K562 (cell line): ENCODE measurements around the gene LIG3. TPM values are rescaled to one million over a fixed set of nuclear protein-coding genes. Genes with fewer than 3 reads are reported as not detected.
A peak's percentile ranks its signal among the peaks of the same experiment; 100 is the strongest.

Experiments
- ATAC-seq: fragments of 200-7000 bp; cut with Tn5 transposase; 3 replicates; pipeline ENCODE4 v1.9.1; 2020; ENCODE audit warnings: moderate library complexity
- BruUV-seq: library from RNA; stranded (reverse); fragments of 400-500 nt; replicated peaks from 2 replicates; lab custom pipeline; 2021; lab: Mats Ljungman, UMichigan
- CTCF ChIA-PET: fragments of 300-600 bp; formaldehyde crosslinking; extraction: SDS; loops from one replicate; lab custom pipeline; 2021; ENCODE audit warnings: low intra/inter-chr PET ratio; lab: Yijun Ruan, JAX
- POLR2A ChIA-PET: fragments of 300-600, 350-650 bp; sonication (Branson Sonifier 250); formaldehyde crosslinking; extraction: SDS; loops from one replicate; lab custom pipeline; 2021; ENCODE audit warnings: antibody characterized with exemption, inconsistent platforms; lab: Yijun Ruan, JAX
- DNase-seq, 4 experiments: peaks; one replicate each; pipeline versions ENCODE4 v3.0.0 to v3.0.0-alpha.2; 2011 to 2018; ENCODE audit warnings: low spot score in 3 of 4, mixed read lengths in 3 of 4; ENCODE audit errors: extremely low read depth in 1 of 4
- FAIRE-seq: peaks from 2 replicates; lab custom pipeline; 2011; peaks lifted over from hg19 to GRCh38; lab: Jason Lieb, UNC
- H2AFZ ChIP-seq: 2 replicates; pipeline ENCODE4 v1.6.0; 2011; ENCODE audit warnings: low read depth, low read length, control low read depth, inconsistent platforms
- H3K27ac ChIP-seq: fragments of 200-600 bp; 3 replicates; pipeline ENCODE4 v1.8.0; 2011; ENCODE audit warnings: low read depth, mild to moderate bottlenecking, control low read depth, inconsistent platforms, low read length, moderate library complexity, mixed read lengths; ENCODE audit errors: extremely low read depth
- H3K27me3 ChIP-seq, 2 experiments: fragments of 300-600 bp in 1 of 2; 2 replicates in 1 of 2; 3 replicates in 1 of 2; pipeline versions ENCODE4 v1.6.0 to v1.8.0; 2011; ENCODE audit warnings: inconsistent platforms in 2 of 2, low read length in 2 of 2, mild to moderate bottlenecking in 1 of 2, mixed read lengths in 1 of 2, moderate library complexity in 1 of 2; ENCODE audit not compliant: control insufficient read depth in 2 of 2, insufficient read depth in 2 of 2
- H3K36me3 ChIP-seq: fragments of 300-600 bp; 3 replicates; pipeline ENCODE4 v1.8.0; 2011; ENCODE audit warnings: mild to moderate bottlenecking, low read length, inconsistent platforms; ENCODE audit not compliant: control insufficient read depth, insufficient read depth
- H3K4me1 ChIP-seq, 2 experiments: fragments of 200-600 bp in 1 of 2; replicated peaks in 1 of 2; 2 replicates in 1 of 2; 3 replicates in 1 of 2; pipeline versions ENCODE4 v1.5.1 to v1.8.0; 2011; ENCODE audit warnings: inconsistent platforms in 2 of 2, low read length in 2 of 2, mild to moderate bottlenecking in 1 of 2, mixed read lengths in 1 of 2, moderate library complexity in 1 of 2; ENCODE audit not compliant: control insufficient read depth in 2 of 2, insufficient read depth in 2 of 2
- H3K4me2 ChIP-seq: 2 replicates; pipeline ENCODE4 v1.6.1; 2011; ENCODE audit warnings: low read length, control low read depth, inconsistent platforms, mixed read lengths; ENCODE audit not compliant: insufficient read depth
- H3K4me3 ChIP-seq: fragments of 200-600 bp; sonication (generic), shearing (Covaris generic); 2 replicates; pipeline ENCODE4 v1.5.1; 2016; ENCODE audit warnings: control low read depth, inconsistent platforms
- H3K79me2 ChIP-seq: fragments of 200-600 bp; 3 replicates; pipeline ENCODE4 v1.8.0; 2011; ENCODE audit warnings: low read length, inconsistent platforms; ENCODE audit not compliant: control insufficient read depth, insufficient read depth
- H3K9ac ChIP-seq, 2 experiments: 2 replicates each; pipeline versions ENCODE4 v1.6.0 to v1.6.1; 2011; ENCODE audit warnings: low read depth in 2 of 2, low read length in 2 of 2, control low read depth in 1 of 2, inconsistent platforms in 1 of 2, mild to moderate bottlenecking in 1 of 2, mixed read lengths in 1 of 2; ENCODE audit not compliant: insufficient read depth in 1 of 2
- H3K9me1 ChIP-seq: one replicate; pipeline ENCODE4 v1.6.0; 2011; ENCODE audit warnings: inconsistent platforms, mild to moderate bottlenecking, low read length, moderate library complexity; ENCODE audit not compliant: control insufficient read depth, insufficient read depth
- H3K9me3 ChIP-seq: replicated peaks from 2 replicates; pipeline ENCODE4 v1.5.1; 2011; ENCODE audit warnings: low read depth, low read length, inconsistent platforms; ENCODE audit not compliant: control insufficient read depth, insufficient read depth
- H4K20me1 ChIP-seq: replicated peaks from 2 replicates; pipeline ENCODE4 v1.6.1; 2011; ENCODE audit warnings: low read length, inconsistent platforms, mixed read lengths; ENCODE audit not compliant: control insufficient read depth, insufficient read depth
- CBFB ChIP-seq: sonication (generic); formaldehyde crosslinking; IDR thresholded peaks from 2 replicates; pipeline ENCODE4 v1.4.0; 2020; ENCODE audit warnings: mild to moderate bottlenecking, missing genetic modification reagents
- CEBPG ChIP-seq, 3 experiments: fragments of 200-800 bp in 1 of 3; sonication (Bioruptor generic) in 1 of 3; sonication (generic) in 1 of 3; formaldehyde crosslinking in 1 of 3; IDR thresholded peaks in 2 of 3; conservative IDR thresholded peaks in 1 of 3; 2 replicates each; pipeline versions ENCODE4 v1.6.1 to v1.8.0; 2016 to 2022; ENCODE audit warnings: missing compliant biosample characterization in 2 of 3, missing genetic modification characterization in 2 of 3, mild to moderate bottlenecking in 1 of 3, missing genetic modification reagents in 1 of 3
- FOXK2 ChIP-seq, 2 experiments: fragments of 450-650 bp; IDR thresholded peaks in 1 of 2; conservative IDR thresholded peaks in 1 of 2; 2 replicates each; pipeline ENCODE4 v1.6.1; 2016; ENCODE audit warnings: low read depth in 2 of 2, mild to moderate bottlenecking in 1 of 2
- GABPB2 ChIP-seq: fragments of 250-450 bp; sonication (Bioruptor Pico); conservative IDR thresholded peaks from 2 replicates; pipeline ENCODE4 v1.5.1; 2021; ENCODE audit warnings: mild to moderate bottlenecking
- HBP1 ChIP-seq: fragments of 450-650 bp; formaldehyde crosslinking; IDR thresholded peaks from 2 replicates; pipeline ENCODE4 v1.4.0; 2022; ENCODE audit warnings: missing genetic modification characterization
- HDAC6 ChIP-seq: IDR thresholded peaks from 2 replicates; pipeline ENCODE4 v1.6.1; 2012; ENCODE audit warnings: low read depth, mild to moderate bottlenecking, control low read depth, inconsistent platforms, low read length, moderate library complexity
- HINFP ChIP-seq: fragments of 450-650 bp; conservative IDR thresholded peaks from 2 replicates; pipeline ENCODE4 v1.6.1; 2016; ENCODE audit warnings: missing genetic modification characterization, low read depth, mild to moderate bottlenecking, control low read depth, missing compliant biosample characterization
- ID3 ChIP-seq, 2 experiments: fragments of 250-450 bp in 1 of 2; fragments of 450-650 bp in 1 of 2; sonication (Bioruptor Pico) in 1 of 2; IDR thresholded peaks; 2 replicates each; pipeline versions ENCODE4 v1.6.1 to v1.8.0; 2016 to 2021; ENCODE audit warnings: mild to moderate bottlenecking in 2 of 2, moderate library complexity in 2 of 2, missing compliant biosample characterization in 1 of 2, missing genetic modification characterization in 1 of 2
- MED1 ChIP-seq: sonication (generic); formaldehyde crosslinking; IDR thresholded peaks from 2 replicates; pipeline ENCODE4 v1.8.1; 2023; ENCODE audit warnings: missing genetic modification reagents, borderline replicate concordance
- POLR3A ChIP-seq: IDR thresholded peaks from 2 replicates; pipeline ENCODE4 v1.6.1; 2011; ENCODE audit warnings: borderline replicate concordance, mild to moderate bottlenecking, moderate library complexity; ENCODE audit not compliant: insufficient read length, insufficient read depth; ENCODE audit errors: extremely low read depth
- POU5F1 ChIP-seq: fragments of 150-350 bp; IDR thresholded peaks from 2 replicates; pipeline ENCODE4 v1.6.1; 2014; ENCODE audit warnings: borderline replicate concordance, low read length, low read depth, mild to moderate bottlenecking; ENCODE audit not compliant: partially characterized antibody
- ZNF354B ChIP-seq: fragments of 250-450 bp; sonication (Bioruptor Pico); IDR thresholded peaks from 2 replicates; pipeline ENCODE4 v1.4.0; 2020
- ZNF436 ChIP-seq: fragments of 250-450, 450-650 bp; sonication (Bioruptor Pico); formaldehyde crosslinking; IDR thresholded peaks from 2 replicates; pipeline ENCODE4 v1.7.0; 2020; ENCODE audit warnings: mild to moderate bottlenecking
- ZSCAN29 ChIP-seq: fragments of 450-650 bp; IDR thresholded peaks from 2 replicates; pipeline ENCODE4 v1.6.1; 2017
- WGBS: fragments of 100-300 bp; shearing (Covaris generic); methylation state at CpG from one replicate; pipeline ENCODE4 v1.1.6; 2016; ENCODE audit warnings: low coverage, mixed read lengths; ENCODE audit not compliant: insufficient coverage; ENCODE audit errors: missing lambda C conversion rate; 5-methylcytosine and 5-hydroxymethylcytosine counted together
- in situ Hi-C: fragments of 300-500 bp; cut with MboI; formaldehyde crosslinking; loops from 4 replicates; pipeline ENCODE4 v1.15.0; 2018; ENCODE audit warnings: inconsistent platforms, mixed read lengths
- intact Hi-C: fragments of 100-400 bp; cut with micrococcal nuclease; formaldehyde crosslinking; loops from 2 replicates; pipeline ENCODE4 v1.14.2; 2022
- polyA plus RNA-seq, 8 experiments: library from polyadenylated mRNA; depleted of rRNA in 4 of 8; stranded (reverse) in 5 of 8; unstranded in 3 of 8; fragments of >200 nt; fragmentation: Nextera tagmentation in 2 of 8; fragmentation: Illumina TruSeq in 1 of 8; extraction: Ambion mirVana in 2 of 8; extraction: Trizol in 1 of 8; gene quantifications; 2 replicates each; pipeline versions ENCODE4 v1.2.1 to v1.2.3, GENCODE V29; 2011 to 2014; ENCODE audit warnings: inconsistent platforms in 1 of 8, missing spikeins in 1 of 8
- total RNA-seq, 7 experiments: library from RNA; depleted of rRNA in 6 of 7; stranded (reverse); fragments of >200 nt in 6 of 7; fragmentation: Illumina TruSeq in 2 of 7; extraction: Trizol in 2 of 7; gene quantifications; 2 replicates each; pipeline versions ENCODE4 v1.2.1 to v1.2.3, GENCODE V29; 2011 to 2021; ENCODE audit warnings: low replicate concordance in 1 of 7

LIG3 gene
- total and polyA plus RNA-seq, 9 of the 15 experiments (the other 6 are each of a cell fraction or from before 2014, with no cell fraction given) = 7.6 to 75.0 (median 43.0) TPM

GRCh38 chr17:34987232-34987631 lies 6.9 kb downstream of the LIG3 start (continued):
- TF ChIP-seq HBP1 (no peak), POU5F1 (no peak), MED1 (CRISPR knock-in tag) (no peak), ZSCAN29 (no peak), ZNF436 (no peak), ZNF354B (CRISPR knock-in tag) (no peak), HDAC6 (no peak), HINFP (tag) (no peak)

GRCh38 chr17:34988644-34989043 lies 8.3 kb downstream of the LIG3 start:
- in situ Hi-C loops = no loop called here
- TF ChIP-seq GABPB2 (CRISPR knock-in tag) (no peak), FOXK2 (conservative IDR thresholded peaks at IDR 0.05 in 1 of 2, IDR thresholded peaks at IDR 0.05 in 1 of 2; ENCODE audit: low read depth in 2 of 2) (no peak), CEBPG (CRISPR knock-in tag; IDR thresholded peaks at IDR 0.05) (no peak), CEBPG (tag; conservative IDR thresholded peaks at IDR 0.05 in 1 of 2, IDR thresholded peaks at IDR 0.05 in 1 of 2) (no peak), CBFB (CRISPR knock-in tag) (no peak), POLR3A (no peak), ID3 (CRISPR knock-in tag; IDR thresholded peaks at IDR 0.05) (no peak), ID3 (tag; IDR thresholded peaks at IDR 0.05) (no peak)

More at GRCh38 chr17:34988644-34989043, 8.3 kb downstream of the LIG3 start:
- Histone ChIP-seq H3K36me3 (peaks cover 90% of the 10 kb centered on the region), H3K9me3 (no peaks in the 10 kb centered on the region), H3K4me1 (peaks cover 8 to 19% of the 10 kb centered on the region in 2 experiments; a peak in 4 of 5 replicates), H3K4me3 (no peak overlapping the region), H4K20me1 (no peaks in the 10 kb centered on the region), H3K27me3 (no peaks in the 10 kb centered on the region), H3K27ac (peak overlapping the region; percentile 51), H3K4me2 (peak overlapping the region; percentile 19; the same call in 1 of the 2 replicates), H2AFZ (no peak overlapping the region), H3K79me2 (peaks cover 28% of the 10 kb centered on the region), H3K9me1 (no peaks in the 10 kb centered on the region), H3K9ac (no peak overlapping the region; a peak in 1 of 4 replicates)
- 3% methylated on average over 2 of the region's 2 CpGs for WGBS
- ATAC-seq (peak; percentile 72), DNase-seq (peak; percentile 30 to 61 (median 48)), FAIRE-seq (peak; percentile 65)
- BruUV-seq = no TSS peak
- ChIA-PET POLR2A (interaction anchor here (0.7 to 1.1 kb wide), 3 partner anchors 9 to 21 kb away, joined by 3 to 4 read pairs (median 3); no protein-coding TSS in a partner anchor), CTCF (no interaction called here)
- intact Hi-C loops = no loop called here
